ENCODE measurements around the gene CST7. TPM values are rescaled to one million over a fixed set of nuclear protein-coding genes. Genes with fewer than 3 reads are reported as not detected.

The CST7 gene
- total and polyA plus RNA-seq, 7 donors, result 0.13 to 1.2 (median 0.55) TPM

GRCh38 chr20:25006431-25007167, 57.5 kb downstream of the CST7 start:
- TF ChIP-seq CTCF (IDR thresholded peaks at IDR 0.05), result no peak
- DNase-seq (peak in 1 of 2 donors; percentile 41), ATAC-seq (no peak)
- 84 to 89% (median 89%) methylated on average over 12 of the region's 12 CpGs for WGBS, 3 donors
- H3K27ac ChIP-seq, result no peak overlapping the region
- no peaks in the 10 kb centered on the region for H3K27me3 ChIP-seq (ENCODE audit: insufficient read depth in 3 of 3, low read length in 2 of 3)
- H3K9me3 ChIP-seq, result no peaks in the 10 kb centered on the region
- H3K4me3 ChIP-seq, result no peak overlapping the region
- H3K36me3 ChIP-seq (ENCODE audit: insufficient read depth in 1 of 2, low read depth in 1 of 2), result peaks cover 2 to 49% of the 10 kb centered on the region in 2 donors
- intact Hi-C loops (cut with DNase I), result loop anchor here in 1 of 2 donors (5.0 kb wide), 1 partner anchor 191 kb away; the partner anchor contains the start of gene ENTPD6
- H3K4me1 ChIP-seq, result peaks cover under 1% of the 10 kb centered on the region

DNA sequence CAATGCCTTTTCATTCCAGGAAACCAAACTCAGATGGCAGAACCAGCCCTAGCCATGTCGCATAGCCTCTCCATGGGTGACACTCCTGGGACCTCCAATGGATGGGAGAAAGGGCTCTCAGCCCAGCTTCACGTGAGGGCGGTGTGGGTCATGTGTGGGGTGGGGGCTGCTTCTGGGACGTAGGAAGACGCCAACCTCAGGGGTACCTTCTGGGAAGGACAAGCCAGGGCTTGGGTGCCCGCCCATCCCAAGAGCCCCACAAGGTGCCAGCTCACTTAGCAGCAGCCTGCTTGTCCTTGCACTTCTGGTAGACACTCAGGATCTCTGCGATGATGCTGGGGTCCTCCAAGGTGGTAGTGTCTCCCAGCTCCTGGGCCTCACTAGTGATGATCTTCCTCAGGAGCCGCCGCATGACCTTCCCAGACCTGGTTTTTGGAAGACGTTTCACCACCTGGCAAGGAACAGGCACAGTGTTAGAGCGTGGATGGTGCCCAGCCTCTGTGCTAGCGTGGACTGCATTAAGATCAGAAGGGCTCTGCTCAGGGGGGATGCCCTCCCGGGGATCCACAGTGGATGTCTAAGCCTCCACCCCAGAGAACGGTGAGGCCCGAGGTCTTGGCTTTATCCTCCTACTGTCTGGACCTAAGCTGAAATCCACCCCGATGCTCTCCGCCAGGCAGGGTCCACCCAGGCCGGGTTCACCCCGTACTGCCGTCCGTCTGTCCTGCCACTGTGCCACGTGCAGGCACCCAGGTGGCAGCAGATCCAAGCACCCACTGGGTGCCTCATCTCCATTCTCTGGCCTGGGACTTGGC, 58.6 kb downstream of the CST7 start:
- ATAC-seq, result no peak
- no peak overlapping the region for H3K27ac ChIP-seq
- H3K36me3 ChIP-seq (ENCODE audit: insufficient read depth in 1 of 2, low read depth in 1 of 2), result peaks cover 2 to 60% of the 10 kb centered on the region in 2 donors
- no peak for TF ChIP-seq CTCF (IDR thresholded peaks at IDR 0.05)
- H3K4me1 ChIP-seq, result peaks cover 9% of the 10 kb centered on the region
- H3K9me3 ChIP-seq, result no peaks in the 10 kb centered on the region
- DNase-seq, result peak in 1 of 2 donors; percentile 39
- no peak overlapping the region for H3K4me3 ChIP-seq
- no peaks in the 10 kb centered on the region for H3K27me3 ChIP-seq (ENCODE audit: insufficient read depth in 3 of 3, low read length in 2 of 3)
- intact Hi-C loops (cut with DNase I), result loop anchor here in 1 of 2 donors (5.0 kb wide), 1 partner anchor 190 kb away; the partner anchor contains the start of gene ENTPD6
- WGBS, 3 donors, result 93 to 96% (median 94%) methylated on average over 22 of the region's 22 CpGs

DNA sequence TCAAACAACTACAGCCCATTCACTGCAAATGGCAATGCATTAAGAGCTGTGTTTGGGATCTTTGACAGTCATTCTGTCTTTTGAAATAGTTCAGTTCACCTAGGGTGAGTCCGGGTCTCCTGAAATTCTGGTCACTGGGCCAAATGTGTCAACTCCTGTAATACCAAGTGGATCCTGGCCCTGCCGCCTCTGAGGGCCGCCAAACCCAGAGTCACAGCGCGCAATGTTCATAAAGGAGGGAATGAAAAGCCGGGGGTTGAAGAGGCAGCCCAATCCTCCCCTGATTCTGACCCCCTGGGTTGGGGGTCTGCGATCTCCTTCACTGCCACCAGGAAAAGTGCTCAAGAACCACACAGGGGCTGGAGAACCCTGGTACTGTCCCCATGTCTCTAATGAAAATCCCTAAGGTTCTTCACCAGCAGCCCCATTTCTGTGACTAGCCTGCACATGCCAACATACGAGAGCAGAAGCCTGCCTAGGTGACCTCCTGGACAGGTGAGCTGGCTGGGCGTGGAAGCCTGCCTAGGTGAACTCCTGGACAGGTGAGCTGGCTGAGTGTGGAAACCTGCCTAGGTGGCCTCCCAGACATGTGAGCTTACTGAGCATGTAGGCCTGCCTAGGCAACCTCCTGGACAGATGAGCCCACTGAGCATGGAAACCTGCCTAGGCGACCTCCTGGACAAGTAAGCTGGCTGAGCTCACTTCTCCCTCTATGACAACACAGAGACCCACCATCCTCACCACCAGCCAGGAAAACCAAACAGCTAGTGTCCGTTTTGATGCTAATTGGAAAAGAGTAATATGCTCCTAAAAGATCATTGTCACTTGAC, 59.5 kb downstream of the CST7 start:
- Histone ChIP-seq H3K36me3 (ENCODE audit: insufficient read depth in 1 of 2, low read depth in 1 of 2) (peaks cover 2 to 69% of the 10 kb centered on the region in 2 donors), H3K27ac (no peak overlapping the region), H3K4me1 (peaks cover 9% of the 10 kb centered on the region), H3K4me3 (no peak overlapping the region), H3K9me3 (no peaks in the 10 kb centered on the region), H3K27me3 (ENCODE audit: insufficient read depth in 3 of 3, low read length in 2 of 3) (no peaks in the 10 kb centered on the region)
- ATAC-seq (no peak), DNase-seq (peak in 1 of 2 donors; percentile 38)
- no peak for TF ChIP-seq CTCF (IDR thresholded peaks at IDR 0.05)
- WGBS, 3 donors, result 91 to 93% (median 92%) methylated on average over 11 of the region's 11 CpGs
- intact Hi-C loops (cut with DNase I), result loop anchor here in 1 of 2 donors (5.0 kb wide), 1 partner anchor 189 kb away; the partner anchor contains the start of gene ENTPD6

Other genes with a start within 250 kb of the CST7 start
- gene APMAP, start 43.5 kb downstream of the CST7 start, total RNA-seq, result 10 to 100 TPM; 19.9 to 44.5 (median 24.2) TPM
- gene APMAP, start 43.5 kb downstream of the CST7 start, polyA plus RNA-seq, result 10 to 100 TPM; 25.5 to 31.2 (median 30.3) TPM
- 10 to 100 TPM; 16.8 to 53.3 (median 39.0) TPM for gene ACSS1, start 108.9 kb downstream of the CST7 start, total RNA-seq
- gene ACSS1, start 108.9 kb downstream of the CST7 start, polyA plus RNA-seq, result 10 to 100 TPM in 2 of 3 donors, 1 to 10 TPM in 1; 8.8 to 15.1 (median 12.2) TPM
- gene VSX1, start 132.9 kb downstream of the CST7 start, total RNA-seq, result under 1 TPM in 3 of 4 donors, not detected in 1; 0.41 to 0.52 (median 0.48) TPM
- under 1 TPM; 0.04 to 0.07 (median 0.05) TPM for gene VSX1, start 132.9 kb downstream of the CST7 start, polyA plus RNA-seq
- gene ENTPD6, start 246.4 kb downstream of the CST7 start, total RNA-seq, result 10 to 100 TPM; 28.7 to 42.1 (median 34.6) TPM
- 10 to 100 TPM; 38.9 to 65.3 (median 50.5) TPM for gene ENTPD6, start 246.4 kb downstream of the CST7 start, polyA plus RNA-seq